Measurements from ENCODE around the gene ALDH16A1. TPM values are rescaled to one million over a fixed set of nuclear protein-coding genes. Genes with fewer than 3 reads are reported as not detected.

ALDH16A1 gene
- total and polyA plus RNA-seq, 10 of the 15 experiments (the other 5 are each of a cell fraction or from before 2014, with no cell fraction given), result 1.7 to 49.3 (median 18.1) TPM

DNA sequence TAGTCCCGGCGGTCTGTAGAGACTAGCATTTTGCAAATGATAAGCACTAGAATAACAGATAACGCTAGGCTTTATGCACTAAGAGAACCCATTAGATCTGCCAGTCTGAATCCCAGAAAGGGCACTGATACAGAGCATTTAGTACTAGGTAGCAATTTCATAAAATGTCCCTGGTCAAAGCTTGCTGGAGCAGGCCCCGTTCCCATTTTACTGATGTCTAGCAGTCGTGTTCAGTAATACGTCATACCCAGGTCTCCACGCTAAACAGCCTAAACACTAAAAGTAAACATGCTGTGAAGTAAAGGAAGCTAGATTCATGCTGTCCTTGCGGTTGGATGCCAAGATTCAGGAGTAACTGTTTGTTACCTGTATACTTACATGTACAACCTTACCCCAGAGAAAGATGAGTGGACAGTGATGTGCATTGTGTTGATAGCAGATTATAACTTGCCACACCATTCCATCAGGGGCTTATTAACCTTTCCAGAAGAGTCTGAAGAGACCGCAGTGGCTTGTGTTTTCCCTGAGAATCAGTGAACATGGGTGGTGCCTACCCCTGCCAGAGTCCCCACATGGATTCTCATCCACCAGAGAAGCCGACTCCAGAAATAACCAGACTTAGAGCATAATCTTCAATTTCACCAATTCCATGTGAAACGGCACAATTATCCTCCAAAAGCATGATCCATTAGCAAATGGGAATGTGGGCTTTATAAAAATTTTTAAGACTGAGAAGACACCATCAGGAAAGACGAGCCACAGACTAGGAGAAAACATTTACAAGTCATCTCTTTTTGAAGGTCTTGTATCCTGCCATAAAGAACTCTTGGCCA lies 39.8 kb downstream of the ALDH16A1 start (continued):
- TF ChIP-seq, protein P1, sequence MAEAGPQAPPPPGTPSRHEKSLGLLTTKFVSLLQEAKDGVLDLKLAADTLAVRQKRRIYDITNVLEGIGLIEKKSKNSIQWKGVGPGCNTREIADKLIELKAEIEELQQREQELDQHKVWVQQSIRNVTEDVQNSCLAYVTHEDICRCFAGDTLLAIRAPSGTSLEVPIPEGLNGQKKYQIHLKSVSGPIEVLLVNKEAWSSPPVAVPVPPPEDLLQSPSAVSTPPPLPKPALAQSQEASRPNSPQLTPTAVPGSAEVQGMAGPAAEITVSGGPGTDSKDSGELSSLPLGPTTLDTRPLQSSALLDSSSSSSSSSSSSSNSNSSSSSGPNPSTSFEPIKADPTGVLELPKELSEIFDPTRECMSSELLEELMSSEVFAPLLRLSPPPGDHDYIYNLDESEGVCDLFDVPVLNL (IDR thresholded peaks at IDR 0.05; ENCODE audit: low read depth, low read length), result no peak
- TF ChIP-seq POLR2AphosphoS2 (IDR thresholded peaks at IDR 0.05; ENCODE audit: low read depth, low read length) (peak; percentile 97), ATF7 (IDR thresholded peaks at IDR 0.05; ENCODE audit: low read depth) (no peak), IRF4 (IDR thresholded peaks at IDR 0.05; ENCODE audit: low read depth, low read length) (no peak), BRCA1 (IDR thresholded peaks at IDR 0.05; ENCODE audit: low read depth, low read length) (no peak), RELA (IDR thresholded peaks at IDR 0.05; ENCODE audit: borderline replicate concordance, partially characterized antibody) (no peak), LARP7 (IDR thresholded peaks at IDR 0.05) (no peak), EGR1 (IDR thresholded peaks at IDR 0.05; ENCODE audit: borderline replicate concordance in 1 of 2, low read depth in 2 of 2, low read length in 2 of 2) (no peak), ZSCAN29 (IDR thresholded peaks at IDR 0.05) (no peak), SMAD1 (IDR thresholded peaks at IDR 0.05; ENCODE audit: low read depth, partially characterized antibody) (no peak), GABPA (IDR thresholded peaks at IDR 0.05; ENCODE audit: low read depth) (no peak), BHLHE40 (IDR thresholded peaks at IDR 0.05; ENCODE audit: borderline replicate concordance in 1 of 2, low read depth in 2 of 2, low read length in 1 of 2) (no peak), SREBF1 (IDR thresholded peaks at IDR 0.05; ENCODE audit: low read length) (no peak), RUNX3 (IDR thresholded peaks at IDR 0.05; ENCODE audit: low read length) (peak; percentile 41), PML (IDR thresholded peaks at IDR 0.05; ENCODE audit: low read length) (peak; percentile 89)
- TF ChIP-seq, protein P2, sequence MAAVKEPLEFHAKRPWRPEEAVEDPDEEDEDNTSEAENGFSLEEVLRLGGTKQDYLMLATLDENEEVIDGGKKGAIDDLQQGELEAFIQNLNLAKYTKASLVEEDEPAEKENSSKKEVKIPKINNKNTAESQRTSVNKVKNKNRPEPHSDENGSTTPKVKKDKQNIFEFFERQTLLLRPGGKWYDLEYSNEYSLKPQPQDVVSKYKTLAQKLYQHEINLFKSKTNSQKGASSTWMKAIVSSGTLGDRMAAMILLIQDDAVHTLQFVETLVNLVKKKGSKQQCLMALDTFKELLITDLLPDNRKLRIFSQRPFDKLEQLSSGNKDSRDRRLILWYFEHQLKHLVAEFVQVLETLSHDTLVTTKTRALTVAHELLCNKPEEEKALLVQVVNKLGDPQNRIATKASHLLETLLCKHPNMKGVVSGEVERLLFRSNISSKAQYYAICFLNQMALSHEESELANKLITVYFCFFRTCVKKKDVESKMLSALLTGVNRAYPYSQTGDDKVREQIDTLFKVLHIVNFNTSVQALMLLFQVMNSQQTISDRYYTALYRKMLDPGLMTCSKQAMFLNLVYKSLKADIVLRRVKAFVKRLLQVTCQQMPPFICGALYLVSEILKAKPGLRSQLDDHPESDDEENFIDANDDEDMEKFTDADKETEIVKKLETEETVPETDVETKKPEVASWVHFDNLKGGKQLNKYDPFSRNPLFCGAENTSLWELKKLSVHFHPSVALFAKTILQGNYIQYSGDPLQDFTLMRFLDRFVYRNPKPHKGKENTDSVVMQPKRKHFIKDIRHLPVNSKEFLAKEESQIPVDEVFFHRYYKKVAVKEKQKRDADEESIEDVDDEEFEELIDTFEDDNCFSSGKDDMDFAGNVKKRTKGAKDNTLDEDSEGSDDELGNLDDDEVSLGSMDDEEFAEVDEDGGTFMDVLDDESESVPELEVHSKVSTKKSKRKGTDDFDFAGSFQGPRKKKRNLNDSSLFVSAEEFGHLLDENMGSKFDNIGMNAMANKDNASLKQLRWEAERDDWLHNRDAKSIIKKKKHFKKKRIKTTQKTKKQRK (IDR thresholded peaks at IDR 0.05; ENCODE audit: low read depth, low read length), result no peak
- TF ChIP-seq, protein P3, sequence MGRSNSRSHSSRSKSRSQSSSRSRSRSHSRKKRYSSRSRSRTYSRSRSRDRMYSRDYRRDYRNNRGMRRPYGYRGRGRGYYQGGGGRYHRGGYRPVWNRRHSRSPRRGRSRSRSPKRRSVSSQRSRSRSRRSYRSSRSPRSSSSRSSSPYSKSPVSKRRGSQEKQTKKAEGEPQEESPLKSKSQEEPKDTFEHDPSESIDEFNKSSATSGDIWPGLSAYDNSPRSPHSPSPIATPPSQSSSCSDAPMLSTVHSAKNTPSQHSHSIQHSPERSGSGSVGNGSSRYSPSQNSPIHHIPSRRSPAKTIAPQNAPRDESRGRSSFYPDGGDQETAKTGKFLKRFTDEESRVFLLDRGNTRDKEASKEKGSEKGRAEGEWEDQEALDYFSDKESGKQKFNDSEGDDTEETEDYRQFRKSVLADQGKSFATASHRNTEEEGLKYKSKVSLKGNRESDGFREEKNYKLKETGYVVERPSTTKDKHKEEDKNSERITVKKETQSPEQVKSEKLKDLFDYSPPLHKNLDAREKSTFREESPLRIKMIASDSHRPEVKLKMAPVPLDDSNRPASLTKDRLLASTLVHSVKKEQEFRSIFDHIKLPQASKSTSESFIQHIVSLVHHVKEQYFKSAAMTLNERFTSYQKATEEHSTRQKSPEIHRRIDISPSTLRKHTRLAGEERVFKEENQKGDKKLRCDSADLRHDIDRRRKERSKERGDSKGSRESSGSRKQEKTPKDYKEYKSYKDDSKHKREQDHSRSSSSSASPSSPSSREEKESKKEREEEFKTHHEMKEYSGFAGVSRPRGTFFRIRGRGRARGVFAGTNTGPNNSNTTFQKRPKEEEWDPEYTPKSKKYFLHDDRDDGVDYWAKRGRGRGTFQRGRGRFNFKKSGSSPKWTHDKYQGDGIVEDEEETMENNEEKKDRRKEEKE (IDR thresholded peaks at IDR 0.05), result no peak
- TF ChIP-seq, protein P4, sequence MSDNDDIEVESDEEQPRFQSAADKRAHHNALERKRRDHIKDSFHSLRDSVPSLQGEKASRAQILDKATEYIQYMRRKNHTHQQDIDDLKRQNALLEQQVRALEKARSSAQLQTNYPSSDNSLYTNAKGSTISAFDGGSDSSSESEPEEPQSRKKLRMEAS (IDR thresholded peaks at IDR 0.05; ENCODE audit: low read depth, low read length), result no peak
- TF ChIP-seq, protein P5, sequence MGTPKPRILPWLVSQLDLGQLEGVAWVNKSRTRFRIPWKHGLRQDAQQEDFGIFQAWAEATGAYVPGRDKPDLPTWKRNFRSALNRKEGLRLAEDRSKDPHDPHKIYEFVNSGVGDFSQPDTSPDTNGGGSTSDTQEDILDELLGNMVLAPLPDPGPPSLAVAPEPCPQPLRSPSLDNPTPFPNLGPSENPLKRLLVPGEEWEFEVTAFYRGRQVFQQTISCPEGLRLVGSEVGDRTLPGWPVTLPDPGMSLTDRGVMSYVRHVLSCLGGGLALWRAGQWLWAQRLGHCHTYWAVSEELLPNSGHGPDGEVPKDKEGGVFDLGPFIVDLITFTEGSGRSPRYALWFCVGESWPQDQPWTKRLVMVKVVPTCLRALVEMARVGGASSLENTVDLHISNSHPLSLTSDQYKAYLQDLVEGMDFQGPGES (IDR thresholded peaks at IDR 0.05), result no peak
- TF ChIP-seq, protein P6, sequence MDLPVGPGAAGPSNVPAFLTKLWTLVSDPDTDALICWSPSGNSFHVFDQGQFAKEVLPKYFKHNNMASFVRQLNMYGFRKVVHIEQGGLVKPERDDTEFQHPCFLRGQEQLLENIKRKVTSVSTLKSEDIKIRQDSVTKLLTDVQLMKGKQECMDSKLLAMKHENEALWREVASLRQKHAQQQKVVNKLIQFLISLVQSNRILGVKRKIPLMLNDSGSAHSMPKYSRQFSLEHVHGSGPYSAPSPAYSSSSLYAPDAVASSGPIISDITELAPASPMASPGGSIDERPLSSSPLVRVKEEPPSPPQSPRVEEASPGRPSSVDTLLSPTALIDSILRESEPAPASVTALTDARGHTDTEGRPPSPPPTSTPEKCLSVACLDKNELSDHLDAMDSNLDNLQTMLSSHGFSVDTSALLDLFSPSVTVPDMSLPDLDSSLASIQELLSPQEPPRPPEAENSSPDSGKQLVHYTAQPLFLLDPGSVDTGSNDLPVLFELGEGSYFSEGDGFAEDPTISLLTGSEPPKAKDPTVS (IDR thresholded peaks at IDR 0.05; ENCODE audit: low read depth, low read length), result no peak

Data from GM12878 (cell line).